HG02571 (cell line): ENCODE data around the gene UBE2M.
"Not testable (repeated sequence)": the region's sequence is repeated elsewhere in the genome, so short reads cannot be mapped to it uniquely, and the experiment has no call there.

ENCODE experiments used
- ATAC-seq: cut with Tn5 transposase; IDR thresholded peaks from one replicate; pipeline ENCODE4 v1.9.1; 2021; ENCODE audit warnings: mild to moderate bottlenecking, moderate library complexity; ENCODE audit not compliant: unreplicated experiment

UBE2M gene

DNA sequence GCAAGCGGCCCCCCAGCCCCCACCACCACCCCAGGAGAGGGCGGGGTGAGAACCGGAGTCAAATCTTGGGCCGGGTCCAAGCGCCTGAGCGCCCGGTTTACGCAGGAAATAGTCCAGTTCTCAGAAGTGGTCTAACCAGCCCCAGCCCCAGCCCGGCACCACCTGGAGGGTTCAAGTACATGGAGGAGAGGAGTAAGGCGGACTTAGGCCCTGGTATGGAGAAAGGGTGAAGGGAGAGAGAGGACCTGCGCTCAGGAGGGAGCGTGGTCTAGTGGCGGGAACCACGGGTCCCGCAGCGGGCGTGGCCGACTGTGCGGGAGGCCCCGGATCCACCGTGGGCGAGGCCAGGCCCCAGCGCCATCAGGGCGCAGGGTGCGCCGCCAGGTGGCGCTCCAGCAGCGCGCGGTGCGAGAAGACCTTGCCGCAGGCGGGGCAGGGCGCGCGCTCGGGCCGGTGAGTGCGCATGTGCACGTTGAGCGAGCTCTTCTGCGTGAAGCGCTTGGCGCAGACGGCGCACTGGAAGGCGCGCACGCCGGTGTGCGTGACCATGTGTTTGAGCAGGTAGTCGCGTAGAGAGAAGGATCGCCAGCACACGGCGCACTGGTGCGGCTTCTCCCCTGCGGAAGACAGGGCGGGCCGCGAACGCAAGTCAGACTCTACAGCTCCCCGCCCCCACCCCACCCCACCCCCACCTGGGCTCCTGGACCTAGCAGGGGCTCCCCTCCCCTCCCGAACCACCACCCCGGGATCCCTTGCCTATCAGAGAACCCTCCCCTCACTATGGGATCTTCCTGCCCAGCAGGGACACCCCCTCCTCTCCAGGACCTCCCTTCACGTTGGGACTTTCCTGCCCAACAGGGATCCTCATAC is 44.5 kb downstream of the UBE2M start:
- no peak for ATAC-seq

DNA sequence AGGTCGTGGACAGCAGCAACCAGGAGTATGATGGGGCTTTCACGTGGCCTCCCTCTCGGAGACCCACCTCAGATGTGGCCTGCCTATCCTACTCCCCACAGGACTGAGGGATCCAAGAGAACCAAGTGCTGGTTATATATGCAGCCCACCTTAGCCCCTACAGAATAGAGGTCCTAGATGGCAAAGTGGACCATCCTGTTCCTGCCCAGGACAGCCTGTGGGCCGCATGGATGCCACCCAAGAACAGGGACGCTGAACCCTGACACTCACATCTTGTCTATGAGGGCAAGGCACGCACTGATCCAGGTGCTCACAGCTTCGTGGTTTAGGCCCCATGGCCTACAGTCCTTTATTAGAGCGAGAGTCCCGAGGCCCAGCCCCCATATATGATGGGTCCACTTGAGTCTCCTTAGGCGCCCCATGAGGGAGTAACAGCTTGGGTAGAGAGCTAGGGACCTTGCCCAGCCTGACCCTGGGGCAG is 45.2 kb downstream of the UBE2M start:
- no peak for ATAC-seq

DNA sequence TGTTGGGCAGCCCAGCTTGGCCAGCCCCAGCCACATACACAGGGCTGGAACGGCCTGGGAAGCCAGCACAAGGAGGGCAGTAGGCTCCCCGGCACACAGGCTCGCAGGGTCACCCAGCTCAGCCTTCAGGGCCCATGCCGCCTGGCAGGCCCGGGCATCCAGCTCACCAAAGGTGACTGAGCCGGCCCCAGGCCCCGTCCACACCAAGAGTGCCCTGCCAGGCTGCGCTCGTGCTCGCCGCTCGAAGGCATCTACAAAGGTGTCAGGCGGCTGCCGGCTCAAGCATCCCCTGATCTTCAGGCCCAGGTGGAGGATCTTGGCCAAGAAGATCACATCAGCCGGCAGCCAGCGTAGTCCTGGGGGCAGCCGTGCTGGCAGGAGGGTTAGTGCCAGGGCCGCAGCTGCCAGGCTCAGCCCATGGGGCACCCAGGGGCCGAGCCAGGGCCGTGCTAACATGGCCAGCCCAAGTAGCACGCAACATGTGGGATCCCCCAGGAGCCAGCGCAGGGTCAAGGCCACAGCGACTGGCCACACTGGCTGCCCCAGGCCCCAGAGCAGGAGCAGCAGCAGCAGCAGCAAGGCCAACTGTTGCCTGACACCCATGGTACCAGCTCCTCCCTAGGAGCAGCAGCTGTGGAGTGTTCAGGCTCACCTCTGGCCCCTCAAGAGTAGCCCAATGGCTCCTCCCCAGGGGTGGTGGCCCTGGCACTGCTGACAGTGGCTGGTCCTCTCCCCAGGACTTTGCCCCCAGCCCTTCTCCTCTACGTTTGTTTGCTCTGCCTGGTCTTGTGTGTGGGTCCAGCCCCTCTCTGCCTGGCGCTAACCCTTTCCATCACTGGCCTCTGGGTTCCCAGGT is 46.8 kb downstream of the UBE2M start, which contains the start of gene SLC27A5:
Gene SLC27A5 (minus strand): TSS at position 640 of the 856 bp plus-strand sequence. CDS start 37 bp downstream, at position 603.
- no peak for ATAC-seq

DNA sequence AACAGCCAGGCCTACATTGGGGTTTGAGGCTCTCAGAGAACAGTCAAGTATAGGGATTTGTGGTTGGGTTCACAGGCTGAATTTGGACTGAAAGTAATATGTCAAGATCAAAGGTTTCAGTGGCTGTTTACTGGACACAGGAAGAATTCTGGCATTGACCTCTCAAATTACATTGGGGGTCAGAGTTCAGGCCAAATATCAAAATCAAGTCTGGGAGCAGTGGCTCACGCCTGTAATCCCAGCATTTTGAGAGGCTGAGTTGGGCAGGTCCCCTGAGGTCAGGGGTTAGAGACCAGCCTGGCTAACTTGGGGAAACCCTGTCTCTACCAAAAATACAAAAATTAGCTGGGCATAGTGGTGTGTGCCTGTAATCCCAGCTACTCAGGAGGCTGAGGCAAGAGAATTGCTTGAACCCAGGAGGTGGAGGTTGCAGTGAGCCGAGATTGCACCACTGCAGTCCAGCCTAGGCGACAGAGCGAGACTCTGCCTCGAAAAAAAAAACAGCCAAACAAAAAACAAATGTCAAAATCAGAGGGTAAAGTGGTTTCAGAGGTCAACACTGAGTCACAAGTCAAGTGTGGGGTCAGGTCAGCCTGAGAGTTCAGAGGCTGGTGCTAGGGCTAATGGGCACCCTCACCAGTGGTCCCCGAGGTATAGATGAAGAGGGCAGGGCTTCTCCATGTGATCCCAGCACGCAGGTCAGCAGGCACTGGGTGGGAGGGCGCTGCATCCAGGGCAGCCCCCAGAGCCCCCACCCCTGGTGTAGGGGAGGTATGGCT is 48.1 kb downstream of the UBE2M start:
- no peak for ATAC-seq

DNA sequence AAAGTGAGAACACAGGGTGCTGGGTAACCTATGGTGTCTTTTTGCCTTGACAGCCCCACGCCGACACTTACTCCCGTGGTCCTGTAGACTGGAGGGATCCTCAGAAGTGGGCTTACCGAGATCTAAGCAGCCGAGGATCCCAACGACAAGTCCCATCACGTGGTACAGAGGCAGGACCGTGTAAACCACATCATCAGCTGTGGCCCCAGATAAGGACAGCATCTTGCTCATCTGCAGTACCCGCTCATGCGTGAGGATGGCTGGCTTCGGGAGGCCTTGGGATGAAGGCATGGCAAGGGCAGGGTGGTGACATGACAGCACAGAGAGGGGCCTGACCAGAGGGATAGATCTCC is 48.7 kb downstream of the UBE2M start:
- ATAC-seq = no peak

DNA sequence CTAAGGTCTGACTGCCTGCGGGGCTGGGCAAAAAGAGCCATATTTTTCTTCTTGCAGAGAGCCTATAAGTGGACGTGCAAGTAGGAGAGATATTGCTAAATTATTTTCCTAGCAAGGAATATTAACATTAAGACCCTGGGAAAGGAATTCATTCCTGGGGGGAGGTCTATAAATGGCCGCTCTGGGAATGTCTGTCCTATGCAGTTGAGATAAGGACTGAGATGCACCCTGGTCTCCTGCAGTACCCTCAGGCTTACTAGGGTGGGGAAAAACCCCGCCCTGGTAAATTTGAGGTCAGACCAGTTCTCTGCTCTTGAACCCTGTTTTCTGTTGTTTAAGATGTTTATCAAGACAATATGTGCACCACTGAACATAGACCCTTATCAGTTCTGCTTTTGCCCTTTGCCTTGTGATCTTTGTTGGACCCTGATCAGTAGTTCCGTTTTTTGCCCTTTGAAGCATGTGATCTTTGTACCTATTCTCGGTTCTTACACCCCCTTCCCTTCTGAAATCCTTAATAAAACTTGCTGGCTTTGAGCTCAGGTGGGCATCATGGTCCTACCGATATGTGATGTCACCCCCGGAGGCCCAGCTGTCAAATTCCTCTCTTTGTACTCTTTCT is 50.7 kb downstream of the UBE2M start:
- ATAC-seq = not testable (repeated sequence)
